ENCODE measurements around the gene POU2AF3. TPM values are rescaled to one million over a fixed set of nuclear protein-coding genes. Genes with fewer than 3 reads are reported as not detected.

POU2AF3 gene
- total RNA-seq, 1 experiment from 2014 or later = not detected

GRCh38 chr11:111291764-111292163, 6.6 kb upstream of the POU2AF3 start:
- TF ChIP-seq ELF1 (IDR thresholded peaks at IDR 0.05; ENCODE audit: borderline replicate concordance, low read depth) = no peak
- no peak for TF ChIP-seq CBX3 (IDR thresholded peaks at IDR 0.05; ENCODE audit: low read depth)
- no peak for TF ChIP-seq ZBTB33 (IDR thresholded peaks at IDR 0.05; ENCODE audit: extremely low read depth, insufficient replicate concordance, low read length)
- no peak for TF ChIP-seq ZNF274 (IDR thresholded peaks at IDR 0.05; ENCODE audit: low read depth, low read length)
- no peak for TF ChIP-seq REST (IDR thresholded peaks at IDR 0.05; ENCODE audit: low read depth)
- no peak for TF ChIP-seq EZH2phosphoT487 (IDR thresholded peaks at IDR 0.05; ENCODE audit: borderline replicate concordance)
- TF ChIP-seq SRF (IDR thresholded peaks at IDR 0.05; ENCODE audit: low read depth) = no peak
- no peak for TF ChIP-seq MAX (IDR thresholded peaks at IDR 0.05)
- no peak for TF ChIP-seq ZFX (IDR thresholded peaks at IDR 0.05)
- no peak for TF ChIP-seq EZH2 (IDR thresholded peaks at IDR 0.05)
- no peak for TF ChIP-seq POLR2AphosphoS5 (IDR thresholded peaks at IDR 0.05; ENCODE audit: low read depth, low read length)
- TF ChIP-seq ATF3 (IDR thresholded peaks at IDR 0.05) = no peak
- TF ChIP-seq EGR1 (IDR thresholded peaks at IDR 0.05; ENCODE audit: low read depth) = no peak
- no peak for TF ChIP-seq SIN3A (IDR thresholded peaks at IDR 0.05; ENCODE audit: low read depth)
- no peak for TF ChIP-seq TCF7L2 (IDR thresholded peaks at IDR 0.05; ENCODE audit: borderline replicate concordance, extremely low read depth, insufficient read depth, insufficient read length)
- TF ChIP-seq JUND (IDR thresholded peaks at IDR 0.05) = no peak
- no peak for TF ChIP-seq RAD21 (IDR thresholded peaks at IDR 0.05; ENCODE audit: low read depth)
- TF ChIP-seq CTCF (IDR thresholded peaks at IDR 0.05 in 2 of 3, conservative IDR thresholded peaks at IDR 0.05 in 1 of 3; ENCODE audit: borderline replicate concordance in 1 of 3, insufficient read depth in 1 of 3, low read depth in 2 of 3, low read length in 2 of 3) = no peak
- CTCF ChIA-PET = no interaction called here
- Histone ChIP-seq H3K9ac (ENCODE audit: low read length) (no peak overlapping the region), H3K9me3 (ENCODE audit: control insufficient read depth in 1 of 2, insufficient read depth in 1 of 2, low read depth in 1 of 2, low read length in 2 of 2) (no peaks in the 10 kb centered on the region), H3K27ac (ENCODE audit: low read depth, low read length) (no peak overlapping the region), H3K4me3 (replicated peaks in 1 of 2; ENCODE audit: low read depth in 1 of 2, low read length in 2 of 2) (no peak overlapping the region), H3K9me2 (ENCODE audit: insufficient read depth) (no peaks in the 10 kb centered on the region), H2AFZ (ENCODE audit: low read depth, low read length, poor library complexity, severe bottlenecking) (no peak overlapping the region), H4K20me1 (ENCODE audit: insufficient read depth) (no peaks in the 10 kb centered on the region), H3K4me2 (ENCODE audit: low read length) (no peak overlapping the region), H3K4me1 (ENCODE audit: control insufficient read depth in 1 of 2, insufficient read depth in 2 of 2, low read length in 2 of 2) (no peaks in the 10 kb centered on the region), H3K79me2 (ENCODE audit: insufficient read depth, low read length) (no peaks in the 10 kb centered on the region), H3K36me3 (ENCODE audit: control insufficient read depth in 1 of 2, insufficient read depth in 2 of 2, low read length in 2 of 2) (no peaks in the 10 kb centered on the region), H3K27me3 (ENCODE audit: insufficient read depth, low read length) (no peaks in the 10 kb centered on the region)
- intact Hi-C loops (cut with micrococcal nuclease) = no loop called here
- no TSS peak for BruUV-seq (replicated peaks)
- DNase-seq (ENCODE audit: low read depth, low spot score) (no peak), ATAC-seq (no peak)
- POLR2A ChIA-PET = no interaction called here
- RAD21 ChIA-PET (ENCODE audit: low non-redundant PET in 1 of 2, low total read pairs in 2 of 2, uncharacterized antibody in 2 of 2, unreplicated experiment in 2 of 2) = no interaction called here

Measured in HCT116 (cell line).